ENCODE data around the gene TRAPPC2L.

The TRAPPC2L gene

GRCh38 chr16:88911136-88911945 is 54.4 kb downstream of the TRAPPC2L start:
- Histone ChIP-seq H3K9ac (ENCODE audit: low read length) (no peak overlapping the region), H3K79me2 (ENCODE audit: low read length) (peaks cover 83% of the 10 kb centered on the region), H4K20me1 (ENCODE audit: insufficient read depth, low read length) (no peaks in the 10 kb centered on the region), H2AFZ (ENCODE audit: low read length) (no peak overlapping the region), H3K4me3 (ENCODE audit: low read length) (no peak overlapping the region), H3K9me2 (replicated peaks; ENCODE audit: insufficient read depth, low read length) (no peaks in the 10 kb centered on the region), H3F3A (ENCODE audit: insufficient read depth, low read length) (no peaks in the 10 kb centered on the region), H3K9me3 (replicated peaks; ENCODE audit: insufficient read depth, low read length) (no peaks in the 10 kb centered on the region), H3K27ac (ENCODE audit: low read length) (no peak overlapping the region), H3K27me3 (replicated peaks; ENCODE audit: insufficient read depth, low read length) (no peaks in the 10 kb centered on the region), H3K4me2 (ENCODE audit: low read depth, low read length) (no peak overlapping the region), H3K4me1 (ENCODE audit: low read length) (no peaks in the 10 kb centered on the region), H3K36me3 (replicated peaks; ENCODE audit: insufficient read depth, low read length) (no peaks in the 10 kb centered on the region)
- TF ChIP-seq, protein P1, sequence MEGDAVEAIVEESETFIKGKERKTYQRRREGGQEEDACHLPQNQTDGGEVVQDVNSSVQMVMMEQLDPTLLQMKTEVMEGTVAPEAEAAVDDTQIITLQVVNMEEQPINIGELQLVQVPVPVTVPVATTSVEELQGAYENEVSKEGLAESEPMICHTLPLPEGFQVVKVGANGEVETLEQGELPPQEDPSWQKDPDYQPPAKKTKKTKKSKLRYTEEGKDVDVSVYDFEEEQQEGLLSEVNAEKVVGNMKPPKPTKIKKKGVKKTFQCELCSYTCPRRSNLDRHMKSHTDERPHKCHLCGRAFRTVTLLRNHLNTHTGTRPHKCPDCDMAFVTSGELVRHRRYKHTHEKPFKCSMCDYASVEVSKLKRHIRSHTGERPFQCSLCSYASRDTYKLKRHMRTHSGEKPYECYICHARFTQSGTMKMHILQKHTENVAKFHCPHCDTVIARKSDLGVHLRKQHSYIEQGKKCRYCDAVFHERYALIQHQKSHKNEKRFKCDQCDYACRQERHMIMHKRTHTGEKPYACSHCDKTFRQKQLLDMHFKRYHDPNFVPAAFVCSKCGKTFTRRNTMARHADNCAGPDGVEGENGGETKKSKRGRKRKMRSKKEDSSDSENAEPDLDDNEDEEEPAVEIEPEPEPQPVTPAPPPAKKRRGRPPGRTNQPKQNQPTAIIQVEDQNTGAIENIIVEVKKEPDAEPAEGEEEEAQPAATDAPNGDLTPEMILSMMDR (IDR thresholded peaks at IDR 0.05; ENCODE audit: low read length): no peak
- TF ChIP-seq EZH2phosphoT487 (IDR thresholded peaks at IDR 0.05; ENCODE audit: low read length) (no peak), EZH2 (optimal IDR thresholded peaks at IDR 0.05; ENCODE audit: low read depth, low read length) (no peak)
- DNase-seq: no peak

DNA sequence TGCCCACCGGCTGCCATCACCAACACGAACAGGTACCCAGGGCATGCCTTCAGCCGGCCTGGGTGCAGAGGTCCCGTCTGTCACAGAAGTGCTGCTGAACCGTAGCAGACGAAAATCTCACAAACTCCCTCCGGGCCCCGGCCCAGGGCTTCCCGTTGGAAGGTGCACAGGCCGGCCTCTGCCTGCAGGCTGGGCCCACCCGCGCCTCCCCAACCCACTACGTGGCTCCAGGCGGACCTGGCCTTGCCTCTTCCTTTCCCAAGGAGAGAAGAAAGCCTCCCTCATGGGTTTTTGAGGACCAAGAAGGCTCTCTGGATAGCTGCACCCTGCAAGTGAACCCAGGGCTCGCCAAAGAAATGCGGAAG is 55.0 kb downstream of the TRAPPC2L start:
- no peak for DNase-seq
- H3K27me3 ChIP-seq (replicated peaks; ENCODE audit: insufficient read depth, low read length): no peaks in the 10 kb centered on the region
- H3K36me3 ChIP-seq (replicated peaks; ENCODE audit: insufficient read depth, low read length): no peaks in the 10 kb centered on the region
- H3K4me1 ChIP-seq (ENCODE audit: low read length): no peaks in the 10 kb centered on the region
- no peaks in the 10 kb centered on the region for H4K20me1 ChIP-seq (ENCODE audit: insufficient read depth, low read length)
- no peak overlapping the region for H3K4me2 ChIP-seq (ENCODE audit: low read depth, low read length)
- H3F3A ChIP-seq (ENCODE audit: insufficient read depth, low read length): no peaks in the 10 kb centered on the region
- TF ChIP-seq, protein P1 (IDR thresholded peaks at IDR 0.05; ENCODE audit: low read length): no peak
- no peak for TF ChIP-seq EZH2phosphoT487 (IDR thresholded peaks at IDR 0.05; ENCODE audit: low read length)
- TF ChIP-seq EZH2 (optimal IDR thresholded peaks at IDR 0.05; ENCODE audit: low read depth, low read length): no peak
- H2AFZ ChIP-seq (ENCODE audit: low read length): no peak overlapping the region
- peaks cover 78% of the 10 kb centered on the region for H3K79me2 ChIP-seq (ENCODE audit: low read length)
- no peak overlapping the region for H3K4me3 ChIP-seq (ENCODE audit: low read length)
- H3K9me3 ChIP-seq (replicated peaks; ENCODE audit: insufficient read depth, low read length): no peaks in the 10 kb centered on the region
- H3K9ac ChIP-seq (ENCODE audit: low read length): no peak overlapping the region
- H3K27ac ChIP-seq (ENCODE audit: low read length): no peak overlapping the region
- H3K9me2 ChIP-seq (replicated peaks; ENCODE audit: insufficient read depth, low read length): no peaks in the 10 kb centered on the region
